Islet precursor cell (in vitro differentiated cells): ENCODE results near the gene WNT11.

Experiments
- DNase-seq: peaks from one replicate; pipeline ENCODE4 v3.0.0-alpha.2; 2018

Gene WNT11

GRCh38 chr11:76169473-76169896 lies 36.8 kb downstream of the WNT11 start:
- DNase-seq, result peak; percentile 86

- no peak for DNase-seq
These were observed 38.7 kb downstream of the WNT11 start for GRCh38 chr11:76167590-76167989.

- DNase-seq, result no peak
These were observed 40.0 kb downstream of the WNT11 start for GRCh38 chr11:76166314-76166713.

GRCh38 chr11:76164861-76165751 lies 41.2 kb downstream of the WNT11 start:
- DNase-seq, result no peak

- no peak for DNase-seq
These were observed 42.2 kb downstream of the WNT11 start for GRCh38 chr11:76164081-76164480.

GRCh38 chr11:76163289-76163880 lies 42.9 kb downstream of the WNT11 start:
- DNase-seq, result no peak

- DNase-seq, result no peak
These were observed 43.7 kb downstream of the WNT11 start for GRCh38 chr11:76162336-76163288.

GRCh38 chr11:76161261-76161961 lies 44.9 kb downstream of the WNT11 start:
- no peak for DNase-seq

- DNase-seq, result no peak
These were observed 45.4 kb downstream of the WNT11 start for GRCh38 chr11:76160856-76161255.

GRCh38 chr11:76159983-76160661 lies 46.2 kb downstream of the WNT11 start:
- no peak for DNase-seq

GRCh38 chr11:76159303-76159937 lies 46.9 kb downstream of the WNT11 start:
- DNase-seq, result no peak

GRCh38 chr11:76158394-76159302 lies 47.7 kb downstream of the WNT11 start:
- no peak for DNase-seq

GRCh38 chr11:76157891-76158290 lies 48.4 kb downstream of the WNT11 start:
- no peak for DNase-seq

- DNase-seq, result peak; percentile 64
These were observed 49.3 kb downstream of the WNT11 start for GRCh38 chr11:76156971-76157427.

- peak; percentile 68 for DNase-seq
These were observed 50.6 kb downstream of the WNT11 start for GRCh38 chr11:76155500-76156227.

GRCh38 chr11:76153571-76153923 lies 52.8 kb downstream of the WNT11 start:
- peak; percentile 99 for DNase-seq

- peak; percentile 76 for DNase-seq
These were observed 53.3 kb downstream of the WNT11 start for GRCh38 chr11:76152741-76153570.

GRCh38 chr11:76152086-76152681 lies 54.1 kb downstream of the WNT11 start:
- DNase-seq, result peak; percentile 94
